CD4-positive, alpha-beta T cell treated with Interleukin-17A for 4 hours (primary cell): ENCODE data around the gene ARMC9.
"Not testable (repeated sequence)": the region's sequence is repeated elsewhere in the genome, so short reads cannot be mapped to it uniquely, and the experiment has no call there.

ENCODE experiments used
- DNase-seq: peaks from one replicate; pipeline ENCODE4 v3.0.0-alpha.2; 2020; ENCODE audit warnings: mixed read lengths

ARMC9 gene

GRCh38 chr2:231387904-231388724 is 189.7 kb downstream of the ARMC9 start:
- DNase-seq = no peak

GRCh38 chr2:231388725-231389346 is 190.4 kb downstream of the ARMC9 start:
- DNase-seq = no peak

GRCh38 chr2:231390667-231391066 is 192.2 kb downstream of the ARMC9 start:
- DNase-seq = no peak

DNA sequence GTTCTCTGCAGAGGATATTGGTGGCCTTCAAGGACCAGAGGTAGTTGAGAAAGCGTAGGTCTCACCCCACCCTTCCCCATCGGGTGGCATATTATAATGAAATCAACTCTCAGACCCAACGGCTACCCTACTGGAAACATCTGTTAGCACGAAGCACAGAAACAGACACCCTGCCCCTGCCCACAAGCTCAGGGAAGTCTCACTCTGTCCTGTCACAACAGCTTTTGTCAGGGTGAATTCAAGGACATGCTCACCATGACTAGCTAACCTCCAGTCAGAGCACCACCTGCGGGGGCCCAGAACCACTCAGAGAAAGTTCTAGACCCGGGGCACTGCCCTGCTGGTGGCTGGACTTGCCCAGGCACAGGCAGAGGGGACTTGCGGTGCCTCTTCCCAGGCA is 193.6 kb downstream of the ARMC9 start:
- no peak for DNase-seq

GRCh38 chr2:231392431-231393148 is 194.2 kb downstream of the ARMC9 start:
- no peak for DNase-seq

DNA sequence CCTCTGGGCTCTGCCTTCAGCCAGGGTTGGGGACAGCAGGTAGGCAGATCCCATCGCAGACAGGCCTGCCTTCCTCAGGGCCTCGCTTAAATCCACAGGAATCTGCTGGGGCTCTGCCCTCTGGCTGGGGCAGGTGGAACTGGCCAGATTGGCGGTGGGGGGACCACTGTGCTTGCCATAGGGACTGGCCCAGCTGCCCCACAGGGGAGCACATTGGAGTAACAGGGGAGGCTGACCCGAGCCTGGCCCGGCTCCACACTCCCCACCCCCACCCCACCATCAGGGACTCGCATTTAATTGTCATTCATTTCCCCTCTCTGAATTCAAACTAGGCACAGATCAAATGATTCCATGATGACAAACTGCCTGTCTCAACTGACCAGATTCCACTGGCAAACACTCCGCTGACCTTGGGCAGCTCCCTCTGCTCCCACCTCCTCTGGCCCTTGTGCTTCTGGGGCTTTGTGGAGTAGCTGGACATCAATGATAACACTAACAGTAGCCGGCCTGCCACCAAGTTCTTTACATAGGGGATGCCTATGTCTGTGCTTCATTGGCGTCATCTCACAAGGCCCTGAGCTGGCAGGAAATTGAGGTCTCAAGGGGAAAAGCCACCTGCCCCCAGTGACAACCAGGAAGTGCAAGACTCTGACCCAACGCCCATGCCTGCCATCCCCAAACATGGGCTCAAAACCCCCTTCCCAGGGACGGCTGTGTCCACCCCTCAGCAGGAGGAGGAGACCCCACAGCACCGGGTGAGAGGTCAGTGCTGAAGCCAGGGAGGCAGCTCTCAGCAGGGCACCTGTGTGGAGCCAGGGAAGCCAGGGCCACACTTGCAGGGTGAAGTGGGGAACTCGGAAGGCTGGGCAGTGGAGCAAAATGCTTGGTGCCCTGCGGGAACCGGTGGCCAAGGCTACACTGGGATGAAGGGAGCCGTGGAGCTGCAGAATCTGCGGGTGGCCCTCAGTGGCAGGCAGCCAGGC is 195.0 kb downstream of the ARMC9 start:
- no peak for DNase-seq

- DNase-seq = no peak
Measured at GRCh38 chr2:231394211-231395141, 196.0 kb downstream of the ARMC9 start.

DNA sequence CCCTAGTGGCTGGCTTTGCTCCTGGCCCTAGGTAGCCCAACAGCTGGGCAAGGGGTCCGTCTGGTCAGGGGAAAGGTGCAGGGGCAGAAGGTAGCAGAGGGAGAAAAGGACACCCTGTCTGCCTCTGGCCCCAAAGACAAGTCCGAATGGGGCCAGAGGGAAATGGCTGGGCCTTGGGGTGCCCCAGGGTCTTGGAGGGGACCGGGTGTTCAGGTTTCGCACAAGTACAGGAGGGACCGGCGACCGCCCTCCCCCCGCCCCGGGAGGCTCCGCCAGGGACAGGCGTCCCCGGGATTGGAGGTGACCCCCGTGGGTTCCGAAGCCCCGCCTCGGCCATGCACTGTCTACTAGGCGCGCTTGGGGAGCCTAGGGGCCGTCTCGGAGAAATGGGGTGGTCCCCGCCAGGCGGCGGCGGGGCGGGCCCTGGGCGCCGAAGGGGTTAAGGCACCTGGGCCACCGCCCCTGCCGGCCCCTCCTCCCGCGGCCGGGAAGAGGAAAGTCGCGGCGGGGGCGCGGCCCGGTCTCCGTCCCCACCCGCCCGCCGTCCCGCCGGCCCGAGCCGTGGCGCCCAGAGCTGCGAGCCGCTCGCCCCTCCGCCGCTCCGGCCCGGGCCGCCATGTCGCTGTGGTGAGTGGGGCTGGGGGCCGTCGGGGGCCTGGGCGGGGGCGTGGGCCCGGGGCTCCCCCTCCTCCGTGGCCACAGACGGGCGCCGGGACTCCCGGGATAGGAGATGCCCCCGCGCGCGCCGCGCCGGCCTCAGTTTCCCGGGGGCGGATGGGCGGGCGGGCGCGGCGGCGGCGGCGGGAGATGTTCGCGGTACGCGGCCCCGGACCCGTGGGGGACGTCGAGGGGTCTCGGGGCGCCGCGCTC is 197.0 kb downstream of the ARMC9 start, which contains the start of gene B3GNT7:
Gene B3GNT7 (plus strand): TSS at position 523 of the 870 bp plus-strand sequence. CDS start 94 bp downstream, at position 617.
- DNase-seq = no peak

DNA sequence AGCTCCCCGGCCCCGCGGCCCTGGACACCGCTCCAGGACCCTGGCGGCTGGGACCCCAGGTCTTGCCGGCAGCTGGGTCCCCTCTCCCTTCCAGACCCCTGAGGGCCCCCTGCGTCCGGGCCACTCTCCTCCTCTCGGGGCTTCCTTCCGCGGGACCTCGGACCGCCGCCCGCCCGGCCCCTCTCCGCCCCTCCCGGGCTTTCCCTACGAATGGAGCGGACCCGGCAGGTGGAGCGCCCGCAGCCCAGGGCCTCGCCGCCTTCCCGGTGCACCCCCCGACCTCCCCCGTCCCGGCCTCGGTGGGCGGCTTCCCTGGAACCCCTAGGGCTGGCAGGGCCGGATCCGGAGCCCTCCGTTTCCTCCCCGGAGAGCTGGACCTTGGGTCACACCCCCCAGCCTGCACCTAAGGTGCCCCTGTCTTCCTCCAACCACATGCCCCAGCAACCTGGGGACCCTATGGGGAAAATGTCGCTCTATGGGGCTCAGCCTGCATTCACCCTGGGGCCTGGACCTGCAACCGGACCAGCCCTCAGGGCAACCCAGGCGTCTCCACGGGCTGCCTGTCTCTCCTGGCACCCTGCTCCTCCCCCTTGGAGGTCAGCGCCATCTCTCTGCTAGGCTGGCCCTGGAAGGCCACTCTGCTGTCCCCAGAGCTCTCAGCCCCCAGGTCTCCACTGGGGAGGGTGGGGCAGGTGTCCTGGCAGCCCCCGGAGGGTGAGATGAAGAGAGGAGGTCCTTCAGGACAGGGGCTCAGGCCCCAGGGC is 197.8 kb downstream of the ARMC9 start:
- DNase-seq = no peak

- no peak for DNase-seq
Measured at GRCh38 chr2:231397011-231397927, 198.8 kb downstream of the ARMC9 start.

DNA sequence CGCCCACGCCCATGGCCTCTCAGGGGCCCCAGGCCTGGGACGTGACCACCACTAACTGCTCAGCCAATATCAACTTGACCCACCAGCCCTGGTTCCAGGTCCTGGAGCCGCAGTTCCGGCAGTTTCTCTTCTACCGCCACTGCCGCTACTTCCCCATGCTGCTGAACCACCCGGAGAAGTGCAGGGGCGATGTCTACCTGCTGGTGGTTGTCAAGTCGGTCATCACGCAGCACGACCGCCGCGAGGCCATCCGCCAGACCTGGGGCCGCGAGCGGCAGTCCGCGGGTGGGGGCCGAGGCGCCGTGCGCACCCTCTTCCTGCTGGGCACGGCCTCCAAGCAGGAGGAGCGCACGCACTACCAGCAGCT is 199.5 kb downstream of the ARMC9 start:
- no peak for DNase-seq

- no peak for DNase-seq
Measured at GRCh38 chr2:231398585-231398984, 200.2 kb downstream of the ARMC9 start.

DNA sequence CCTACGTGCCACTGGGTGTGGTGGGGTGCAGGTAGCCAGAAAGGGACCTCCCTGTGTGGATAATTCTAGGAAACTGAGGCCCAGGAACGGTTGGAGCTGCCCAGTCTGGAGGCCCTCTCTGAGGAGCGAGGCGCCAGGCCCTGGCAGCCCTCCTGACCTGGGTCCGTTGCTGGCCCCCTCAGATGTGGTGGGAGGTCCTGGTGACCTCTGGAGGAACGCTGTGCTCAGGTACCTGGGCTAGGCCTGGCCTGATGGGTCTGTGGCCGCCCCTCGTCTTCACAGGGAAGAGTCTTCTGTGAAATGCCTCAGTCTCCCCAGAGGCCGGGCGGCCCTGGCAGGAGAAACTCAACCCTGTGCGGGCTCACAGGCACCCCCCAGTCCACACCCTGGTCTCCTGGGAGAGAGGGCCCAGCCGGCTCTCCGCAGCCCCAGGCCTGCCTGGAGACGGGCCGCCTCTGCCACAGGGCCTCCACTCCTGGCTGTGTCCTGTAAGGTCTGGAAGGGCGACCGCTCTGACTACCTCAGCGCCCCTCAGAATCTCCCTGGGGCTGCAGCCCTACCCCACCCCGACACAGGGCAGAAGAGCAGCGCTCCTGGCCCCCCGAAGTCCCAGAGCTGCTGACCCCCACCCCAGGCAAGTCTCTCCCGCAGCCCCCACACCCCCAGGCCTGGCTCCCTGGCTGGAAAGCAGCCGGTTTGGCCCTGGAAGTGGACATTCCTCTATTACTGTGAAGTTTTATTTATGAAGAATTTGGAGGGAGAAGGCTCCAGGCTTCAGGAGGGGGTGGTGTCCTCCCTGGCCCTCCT is 200.8 kb downstream of the ARMC9 start:
- DNase-seq = no peak

- DNase-seq = no peak
Measured at GRCh38 chr2:231399853-231400680, 201.6 kb downstream of the ARMC9 start.

DNA sequence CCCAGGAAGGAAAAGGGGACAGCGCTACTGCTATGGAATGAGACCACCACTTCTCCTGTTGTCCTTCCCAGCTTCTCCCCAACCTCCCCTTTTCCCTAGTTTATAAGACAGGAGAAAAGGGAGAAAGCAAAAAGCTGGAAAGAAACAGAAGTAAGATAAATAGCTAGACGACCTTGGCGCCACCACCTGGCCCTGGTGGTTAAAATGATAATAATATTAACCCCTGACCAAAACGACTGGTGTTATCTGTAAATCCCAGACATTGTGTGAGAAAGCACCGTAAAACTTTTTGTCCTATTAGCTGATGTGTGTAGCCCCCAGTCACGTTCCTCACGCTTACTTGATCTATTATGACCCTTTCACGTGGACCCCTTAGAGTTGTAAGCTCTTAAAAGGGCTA is 202.2 kb downstream of the ARMC9 start:
- not testable (repeated sequence) for DNase-seq

- not testable (repeated sequence) for DNase-seq
Measured at GRCh38 chr2:231401101-231401500, 202.7 kb downstream of the ARMC9 start.
